ENCODE results near the gene SCN8A.

Gene SCN8A

GRCh38 chr12:51847643-51848325, 256.8 kb downstream of the SCN8A start:
- in situ Hi-C loops (cut with MboI; ENCODE audit: low sequenced_read_pairs), result no loop called here

GRCh38 chr12:51848326-51848727, 257.3 kb downstream of the SCN8A start, which contains the start of gene FIGNL2:
Gene FIGNL2, minus strand, starts transcription at chr12:51848718. Its CDS starts 26,305 bp downstream, at chr12:51822413.
- in situ Hi-C loops (cut with MboI; ENCODE audit: low sequenced_read_pairs), result no loop called here

GRCh38 chr12:51848841-51849735, 258.1 kb downstream of the SCN8A start:
- in situ Hi-C loops (cut with MboI; ENCODE audit: low sequenced_read_pairs), result no loop called here

GRCh38 chr12:51850081-51850964, 259.3 kb downstream of the SCN8A start:
- in situ Hi-C loops (cut with MboI; ENCODE audit: low sequenced_read_pairs), result no loop called here

- in situ Hi-C loops (cut with MboI; ENCODE audit: low sequenced_read_pairs), result no loop called here
Measured at GRCh38 chr12:51850965-51851299, 259.9 kb downstream of the SCN8A start.

GRCh38 chr12:51851413-51852124, 260.5 kb downstream of the SCN8A start:
- in situ Hi-C loops (cut with MboI; ENCODE audit: low sequenced_read_pairs), result no loop called here

GRCh38 chr12:51852404-51853137, 261.5 kb downstream of the SCN8A start:
- in situ Hi-C loops (cut with MboI; ENCODE audit: low sequenced_read_pairs), result no loop called here

- in situ Hi-C loops (cut with MboI; ENCODE audit: low sequenced_read_pairs), result no loop called here
Measured at GRCh38 chr12:51855586-51856428, 264.8 kb downstream of the SCN8A start.

GRCh38 chr12:51860986-51861385, 270.0 kb downstream of the SCN8A start:
- in situ Hi-C loops (cut with MboI; ENCODE audit: low sequenced_read_pairs), result no loop called here

All from hTERT RPE-1 (cell line).